ENCODE measurements around the gene LLPH.

The LLPH gene

DNA sequence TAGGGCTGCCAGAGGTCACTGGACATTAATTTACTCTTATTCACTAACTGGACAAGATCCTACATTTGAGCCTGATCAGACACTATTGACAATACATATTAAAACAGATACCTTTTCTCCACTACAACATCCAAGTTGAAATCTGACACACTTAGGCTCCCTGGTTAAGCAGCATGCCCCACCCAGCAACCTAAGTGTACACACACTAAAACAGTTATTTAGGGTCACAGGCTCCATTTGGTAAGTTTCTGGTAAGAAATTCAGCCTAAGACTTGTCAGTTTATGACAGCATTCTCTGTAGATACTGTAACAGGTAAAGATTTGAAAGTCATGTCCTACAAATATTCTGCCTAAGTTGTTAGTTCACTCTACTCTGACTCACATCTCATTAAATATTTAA is 12.3 kb upstream of the LLPH start:
- DNase-seq (ENCODE audit: low read depth): no peak

DNA sequence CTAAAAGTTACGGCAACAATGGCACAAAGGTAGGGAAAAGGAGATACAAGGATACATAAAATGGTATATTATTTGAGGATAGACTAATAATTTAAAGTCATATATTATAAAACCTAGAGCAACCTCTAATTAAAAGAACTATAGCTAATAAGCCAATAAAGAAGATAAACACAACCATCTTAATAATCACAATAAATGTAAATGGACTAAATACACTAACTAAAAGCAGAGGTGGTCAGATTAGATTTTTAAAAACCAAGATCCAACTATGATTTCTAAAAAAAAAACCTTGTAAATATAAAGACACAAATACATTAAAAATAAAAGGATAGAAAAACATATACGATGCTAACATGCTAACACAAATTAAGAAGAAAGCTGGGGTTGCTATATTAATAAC is 10.7 kb upstream of the LLPH start:
- no peak for DNase-seq (ENCODE audit: low read depth)

DNA sequence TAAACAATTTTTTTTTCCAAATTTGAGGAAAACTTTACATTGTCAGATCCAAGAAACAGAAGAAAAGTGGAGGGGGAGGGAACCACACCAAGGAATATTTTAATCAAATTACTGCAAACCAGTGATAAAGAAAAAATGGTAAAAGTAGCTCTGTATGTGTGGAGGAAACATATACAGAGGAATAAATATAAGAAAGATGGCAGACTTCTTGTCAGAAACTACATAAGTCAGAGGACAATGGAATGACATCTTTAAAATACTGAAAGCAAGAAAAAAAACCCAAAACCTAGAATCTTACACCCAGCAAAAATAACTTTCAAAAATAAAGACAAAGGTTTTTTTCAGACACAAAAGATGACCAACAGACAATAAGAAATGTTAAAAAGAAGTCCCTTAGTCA is 10.2 kb upstream of the LLPH start:
- DNase-seq (ENCODE audit: low read depth): no peak

DNA sequence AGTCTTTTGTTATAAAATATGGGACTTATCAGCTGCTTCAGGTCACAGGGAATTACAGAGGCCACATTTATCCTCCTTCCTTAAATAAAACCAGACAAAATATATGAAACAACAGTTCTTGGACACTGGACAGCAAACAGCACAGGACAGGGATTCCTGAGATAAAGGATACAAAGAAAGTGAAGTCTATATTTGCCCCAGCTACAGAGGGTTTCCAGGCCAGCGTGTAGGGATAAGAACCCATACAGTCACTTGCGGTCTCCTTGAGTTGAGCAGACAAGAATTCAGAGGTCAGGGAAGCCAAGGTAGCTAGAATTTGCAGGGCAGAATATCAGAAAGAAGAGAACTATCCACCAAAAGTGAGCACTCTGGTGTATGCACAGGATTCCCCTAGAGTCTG is 8.8 kb upstream of the LLPH start:
- no peak for DNase-seq (ENCODE audit: low read depth)

DNA sequence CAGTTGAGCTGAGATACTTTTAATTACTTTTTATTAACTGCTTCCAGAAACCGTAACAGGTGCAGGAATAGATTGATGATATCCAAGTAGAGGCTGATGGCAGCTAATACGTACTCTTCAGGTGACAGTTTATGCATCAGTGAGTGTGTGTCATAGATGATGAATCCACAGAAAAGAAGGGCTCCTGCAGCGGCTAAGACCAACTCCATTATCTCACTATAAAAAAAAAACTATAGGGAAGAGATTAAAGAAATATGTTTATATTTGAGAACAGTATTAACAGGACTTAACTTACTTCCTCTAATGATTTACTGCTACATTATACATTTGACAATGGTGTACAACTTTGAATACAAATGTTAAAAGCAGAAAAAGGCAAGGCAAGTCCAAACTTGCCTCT is 7.4 kb upstream of the LLPH start:
- DNase-seq (ENCODE audit: low read depth): no peak

DNA sequence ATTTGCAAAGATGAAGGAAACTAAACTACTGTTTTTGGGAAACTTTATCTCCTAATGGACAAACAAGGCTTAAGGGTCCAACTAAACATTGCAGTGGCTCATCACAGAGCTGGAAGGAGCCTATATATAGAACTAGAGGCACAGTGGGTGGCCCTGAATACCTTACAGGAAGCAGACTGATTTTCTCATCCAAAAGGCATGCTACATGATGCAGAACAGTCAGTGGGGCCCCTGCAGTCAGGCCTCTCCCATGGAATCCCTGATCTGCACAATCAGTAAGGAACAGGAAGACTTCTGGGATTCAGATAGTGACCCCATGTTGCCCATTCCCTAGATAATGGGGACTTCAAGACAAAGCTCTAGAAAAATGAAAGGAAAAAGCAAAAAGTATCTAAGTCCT is 1.9 kb upstream of the LLPH start:
- peak; percentile 24 for DNase-seq (ENCODE audit: low read depth)

DNA sequence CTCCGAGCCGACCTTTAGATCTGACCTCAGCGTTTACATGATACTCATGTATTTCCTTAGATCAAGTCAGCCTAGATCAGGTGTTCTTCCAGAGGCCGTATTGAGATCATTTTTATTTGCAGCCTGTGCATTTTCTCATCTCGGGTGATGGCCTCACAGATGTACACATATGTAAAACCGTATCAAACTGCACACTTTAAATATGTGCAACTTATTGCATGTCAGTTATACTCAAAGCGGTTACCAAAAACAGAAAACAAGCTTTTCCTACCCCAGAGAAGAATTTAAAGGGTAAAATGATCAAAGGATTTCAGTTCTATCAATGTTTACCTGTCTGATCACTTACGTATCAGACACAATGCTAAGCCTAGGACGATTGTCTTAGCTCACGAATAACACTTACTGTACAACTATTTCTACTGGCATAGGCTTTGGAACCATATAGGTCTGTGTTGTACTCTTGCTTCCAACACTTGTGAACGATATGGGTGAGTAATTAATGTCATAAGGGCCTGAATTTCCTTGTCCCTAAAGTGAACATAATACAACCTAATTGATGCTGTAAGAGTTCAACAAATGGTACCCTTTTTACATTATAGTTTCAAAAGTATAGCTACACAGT is 628 bp upstream of the LLPH start:
- no peak for DNase-seq (ENCODE audit: low read depth)

DNA sequence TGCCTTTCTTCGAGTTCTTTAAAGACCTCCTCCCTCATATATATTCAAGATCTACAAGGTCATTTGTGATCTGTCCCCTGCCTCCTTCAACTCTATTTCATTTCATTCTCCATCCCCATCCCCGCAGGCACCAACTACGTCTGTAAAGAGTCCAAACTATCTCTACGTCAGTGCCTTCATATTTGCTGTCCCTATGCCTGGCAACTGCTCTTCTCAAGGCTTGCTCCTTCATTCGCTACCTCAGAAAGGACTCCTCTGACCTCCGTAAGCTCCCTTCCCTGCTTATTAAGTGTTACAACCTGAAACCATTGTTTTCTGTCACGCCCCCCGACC is 650 bp downstream of the LLPH start:
- DNase-seq (ENCODE audit: low read depth): peak; percentile 35

DNA sequence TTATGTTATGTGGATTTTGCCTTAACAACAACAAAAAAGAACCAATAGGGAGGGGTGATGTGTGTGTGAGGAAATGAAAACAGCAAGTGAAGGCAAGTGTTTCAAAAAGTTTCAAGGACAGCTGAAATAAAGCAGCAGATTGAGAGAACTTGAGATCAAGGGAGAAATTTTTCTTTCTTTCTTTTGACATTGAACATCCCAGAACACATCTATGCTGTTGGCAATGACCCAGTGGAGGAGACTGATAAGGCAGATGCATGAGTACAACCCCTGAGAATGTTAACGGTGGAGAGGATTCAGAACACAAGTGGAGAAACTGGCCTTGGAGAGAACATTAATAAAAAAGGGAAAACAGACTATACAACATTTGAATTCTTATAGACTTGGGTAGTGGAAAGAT is 2.9 kb downstream of the LLPH start:
- no peak for DNase-seq (ENCODE audit: low read depth)

DNA sequence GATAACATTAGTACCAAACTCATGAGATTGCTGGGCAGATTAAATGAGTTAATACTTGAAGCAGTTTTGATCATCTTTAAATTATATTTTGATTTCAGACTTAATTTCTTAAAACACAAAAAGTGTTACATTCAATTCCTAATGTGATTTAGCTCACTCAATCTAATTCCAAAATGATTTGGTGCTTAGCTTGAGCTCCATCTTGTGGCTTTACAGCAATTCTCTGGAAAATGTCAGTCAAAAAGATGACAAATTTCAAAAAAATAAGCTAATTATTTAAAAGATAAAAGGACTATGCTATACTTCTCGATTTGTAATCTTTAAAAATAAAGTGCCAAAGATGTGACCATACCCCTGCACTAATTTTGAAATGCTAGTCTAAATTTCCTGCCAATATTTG is 10.1 kb downstream of the LLPH start:
- DNase-seq (ENCODE audit: low read depth): no peak

DNA sequence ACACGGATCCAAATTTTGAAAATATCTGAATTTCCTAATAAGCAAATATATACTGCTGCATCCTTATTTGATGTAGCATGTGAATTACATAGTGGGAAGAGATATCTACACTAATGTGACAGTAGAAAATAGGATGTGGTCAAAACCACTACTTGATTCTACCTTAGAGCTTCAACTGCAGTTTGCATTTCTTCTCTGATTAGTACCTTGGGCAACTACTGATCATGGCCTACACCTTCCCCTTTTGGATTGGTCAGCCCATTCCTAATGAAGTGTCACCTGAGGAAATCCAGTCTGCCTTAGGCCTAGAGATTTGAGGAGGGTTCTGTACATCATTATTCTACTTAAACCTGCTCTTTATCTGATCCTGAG is 10.7 kb downstream of the LLPH start:
- no peak for DNase-seq (ENCODE audit: low read depth)

DNA sequence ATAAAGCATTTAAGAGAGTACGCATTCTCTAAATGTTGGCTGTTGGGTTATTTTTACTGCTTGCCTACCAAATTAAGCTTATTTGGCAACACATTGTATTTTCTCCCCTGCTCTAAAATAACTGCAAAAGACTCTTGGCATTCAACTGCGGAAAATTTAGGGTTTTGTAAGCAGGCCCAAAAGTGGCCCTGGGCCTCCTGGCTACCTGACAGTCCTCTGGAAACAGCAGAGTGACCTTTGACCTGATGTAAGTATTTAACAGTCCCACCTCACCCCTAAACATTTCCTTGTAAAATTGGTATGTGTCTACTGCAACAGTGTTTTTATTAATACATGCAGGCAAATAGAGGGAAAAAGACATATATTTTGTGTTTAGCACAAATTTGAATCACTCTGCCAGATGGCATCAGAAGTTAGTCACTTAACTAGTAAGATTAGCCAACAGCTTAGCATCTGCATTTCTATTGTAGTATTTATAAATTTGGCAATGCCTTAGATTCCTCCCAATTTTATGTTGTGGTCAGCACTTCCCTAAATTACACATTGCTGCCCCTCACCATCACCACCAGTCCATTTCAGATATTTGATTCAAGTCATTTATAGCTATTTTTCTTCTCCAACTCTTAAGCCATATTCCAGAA is 11.2 kb downstream of the LLPH start:
- DNase-seq (ENCODE audit: low read depth): peak; percentile 37

DNA sequence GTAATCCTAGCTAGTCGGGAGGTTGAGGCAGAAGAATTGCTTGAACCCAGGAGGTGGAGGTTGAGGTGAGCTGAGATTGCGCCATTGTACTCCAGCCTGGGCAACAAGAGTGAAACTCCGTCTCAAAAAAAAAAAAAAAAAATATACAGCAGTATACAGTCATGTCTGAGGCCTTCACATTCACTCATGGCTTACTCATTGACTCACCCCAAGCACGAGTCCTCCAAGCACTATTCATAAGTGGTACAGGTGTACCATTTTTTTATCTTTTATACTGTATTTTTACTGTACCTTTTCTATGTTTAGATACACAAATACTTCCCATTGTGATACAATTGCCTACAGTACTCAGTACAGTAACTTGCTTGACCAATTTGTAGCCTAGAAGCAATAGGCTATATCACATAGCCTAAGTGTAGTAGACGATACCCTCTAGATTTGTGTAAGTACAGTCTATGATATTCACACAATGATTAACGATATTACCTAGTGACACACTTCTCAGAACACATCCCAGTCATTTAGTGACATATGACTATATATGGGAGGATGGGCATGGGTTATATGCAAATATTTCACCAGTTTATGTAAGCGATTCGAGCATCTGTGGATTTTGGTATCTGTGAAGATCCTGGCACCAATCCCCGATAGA is 12.2 kb downstream of the LLPH start:
- no peak for DNase-seq (ENCODE audit: low read depth)

DNA sequence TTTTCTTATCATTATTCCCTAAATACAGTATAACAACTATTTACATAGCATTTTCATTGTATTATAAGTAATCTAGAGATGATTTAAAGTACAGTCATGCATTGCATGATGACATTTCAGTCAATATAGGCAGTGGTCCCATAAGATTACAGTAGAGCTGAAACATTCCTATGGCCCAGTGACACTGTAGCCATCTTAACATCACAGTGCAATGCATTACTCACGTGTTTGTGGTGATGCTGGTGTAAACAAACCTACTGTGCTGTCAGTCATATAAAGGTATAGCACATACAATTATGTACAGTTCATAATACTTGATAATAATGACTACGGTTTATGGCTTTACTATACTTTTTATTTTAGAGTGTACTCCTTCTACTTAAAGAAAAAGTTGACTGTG is 13.3 kb downstream of the LLPH start:
- no peak for DNase-seq (ENCODE audit: low read depth)

DNA sequence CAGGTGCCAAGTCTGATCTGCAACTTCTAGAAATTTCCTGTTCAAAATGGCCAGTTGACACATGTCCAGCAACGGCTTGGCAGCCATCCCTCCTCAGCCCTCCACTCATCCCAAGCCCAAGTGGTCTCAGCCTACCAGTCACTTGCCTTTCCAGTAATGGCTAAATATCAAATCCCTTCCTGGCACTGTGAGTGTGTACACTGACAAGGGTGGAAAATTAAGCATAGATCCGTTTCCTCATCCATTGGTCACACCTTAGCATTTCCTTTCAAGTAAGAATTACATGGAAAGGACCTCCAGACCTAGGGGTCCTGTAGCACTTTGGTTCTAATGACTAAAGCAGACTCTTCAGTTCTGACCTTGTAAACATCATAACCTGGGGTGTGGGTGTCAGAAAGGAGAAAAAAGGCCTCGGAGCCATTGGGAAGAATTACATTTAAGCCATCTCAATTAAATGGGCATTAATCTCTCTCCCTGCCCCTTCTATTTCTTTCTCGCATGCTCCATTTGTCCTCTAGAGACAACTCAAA is 15.4 kb downstream of the LLPH start:
- no peak for DNase-seq (ENCODE audit: low read depth)

DNA sequence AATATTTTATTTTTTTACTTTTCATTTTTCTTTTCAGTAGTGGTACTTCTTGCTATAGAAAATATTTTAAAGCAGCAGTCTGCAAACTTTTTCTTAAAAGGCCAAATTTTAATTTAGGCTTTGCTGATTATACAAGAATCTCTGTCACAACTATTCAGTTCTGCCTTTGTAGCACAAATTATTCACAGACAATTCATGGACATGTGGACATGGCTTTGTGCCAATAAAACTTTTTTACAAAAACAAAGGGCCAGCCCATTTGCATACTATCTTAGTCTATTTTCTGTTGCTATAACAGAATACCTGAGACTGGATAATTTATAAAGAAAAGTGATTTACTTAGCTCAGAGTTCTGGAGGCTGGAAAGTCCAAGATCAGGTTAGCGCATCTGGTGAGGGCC is 17.1 kb downstream of the LLPH start:
- DNase-seq (ENCODE audit: low read depth): no peak

DNA sequence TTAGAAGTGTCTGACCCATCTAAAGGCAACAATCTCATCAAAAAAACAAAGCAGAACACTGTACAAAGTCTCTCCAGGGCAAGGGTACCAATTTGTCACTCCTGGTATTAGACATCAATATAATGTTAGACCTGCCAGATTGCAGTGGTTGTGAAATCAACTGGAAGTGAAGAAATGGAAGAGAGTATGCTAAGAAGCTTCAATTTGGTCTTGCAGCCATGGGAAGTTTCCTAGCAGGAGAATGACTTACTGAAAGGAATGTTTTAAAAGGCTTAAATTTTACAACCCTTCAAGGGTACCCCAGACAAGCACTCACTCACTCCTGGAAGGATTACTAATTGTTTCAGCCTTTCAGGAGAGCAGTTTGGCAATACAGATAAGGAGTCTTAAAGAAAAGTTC is 18.9 kb downstream of the LLPH start:
- DNase-seq (ENCODE audit: low read depth): peak; percentile 17

DNA sequence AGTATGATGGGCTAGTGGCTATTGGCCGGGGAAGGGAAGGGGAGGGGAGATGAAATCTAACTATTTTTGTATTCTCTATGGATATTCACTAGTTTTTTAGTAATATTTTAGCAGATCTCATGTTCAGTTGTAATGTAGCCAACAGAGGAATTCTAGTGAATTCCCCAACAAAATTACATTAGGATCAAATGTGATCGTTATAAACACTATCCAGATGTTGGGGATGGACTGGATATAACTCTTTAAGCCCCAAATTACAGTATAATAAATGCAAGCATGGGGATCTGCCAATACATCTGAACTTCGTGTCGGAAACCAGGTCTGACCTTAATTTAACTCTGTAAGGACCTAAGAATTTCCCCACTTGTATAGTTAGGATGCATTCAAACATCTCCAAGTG is 21.5 kb downstream of the LLPH start:
- no peak for DNase-seq (ENCODE audit: low read depth)

DNA sequence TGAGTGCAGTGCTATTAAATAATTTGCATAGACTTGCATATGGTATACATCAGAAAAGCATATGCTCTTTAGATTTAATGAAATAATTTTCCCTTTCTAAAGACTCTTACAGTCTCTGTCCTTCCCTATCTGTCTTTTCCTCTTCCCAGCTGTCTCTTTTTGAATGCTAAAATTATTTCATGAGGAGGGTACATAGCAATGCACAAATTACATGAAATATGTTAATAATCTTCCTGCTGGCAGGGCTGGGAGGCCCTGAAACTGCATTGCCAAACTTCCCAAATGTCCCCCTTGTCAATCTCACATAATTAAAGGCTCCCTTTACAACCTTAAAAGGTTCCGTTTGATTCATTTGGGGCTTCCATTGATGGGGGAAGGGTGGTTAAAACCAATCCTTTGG is 22.2 kb downstream of the LLPH start:
- DNase-seq (ENCODE audit: low read depth): no peak

DNA sequence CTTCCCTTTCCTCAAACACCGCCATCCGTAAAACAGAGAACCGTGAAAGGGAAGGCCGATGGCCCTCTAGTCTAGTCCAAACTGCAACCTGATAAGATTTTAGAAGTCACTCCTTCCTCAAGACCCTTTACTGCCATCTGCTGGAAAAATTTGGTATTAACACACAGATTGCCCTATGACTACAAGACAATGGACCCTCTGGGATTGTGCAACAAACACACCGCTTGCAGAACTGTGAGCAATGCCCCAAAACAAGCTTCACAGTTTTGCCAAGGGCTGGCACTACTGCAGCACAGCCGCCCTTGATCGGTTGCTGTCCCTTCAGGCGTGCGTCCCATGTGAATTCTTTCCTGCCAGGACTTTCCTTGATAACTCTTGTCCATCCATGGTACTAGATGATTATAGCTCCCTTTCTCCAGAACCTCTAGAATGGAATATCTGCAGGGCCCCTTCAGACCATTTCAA is 23.1 kb downstream of the LLPH start:
- peak; percentile 94 for DNase-seq (ENCODE audit: low read depth)

DNA sequence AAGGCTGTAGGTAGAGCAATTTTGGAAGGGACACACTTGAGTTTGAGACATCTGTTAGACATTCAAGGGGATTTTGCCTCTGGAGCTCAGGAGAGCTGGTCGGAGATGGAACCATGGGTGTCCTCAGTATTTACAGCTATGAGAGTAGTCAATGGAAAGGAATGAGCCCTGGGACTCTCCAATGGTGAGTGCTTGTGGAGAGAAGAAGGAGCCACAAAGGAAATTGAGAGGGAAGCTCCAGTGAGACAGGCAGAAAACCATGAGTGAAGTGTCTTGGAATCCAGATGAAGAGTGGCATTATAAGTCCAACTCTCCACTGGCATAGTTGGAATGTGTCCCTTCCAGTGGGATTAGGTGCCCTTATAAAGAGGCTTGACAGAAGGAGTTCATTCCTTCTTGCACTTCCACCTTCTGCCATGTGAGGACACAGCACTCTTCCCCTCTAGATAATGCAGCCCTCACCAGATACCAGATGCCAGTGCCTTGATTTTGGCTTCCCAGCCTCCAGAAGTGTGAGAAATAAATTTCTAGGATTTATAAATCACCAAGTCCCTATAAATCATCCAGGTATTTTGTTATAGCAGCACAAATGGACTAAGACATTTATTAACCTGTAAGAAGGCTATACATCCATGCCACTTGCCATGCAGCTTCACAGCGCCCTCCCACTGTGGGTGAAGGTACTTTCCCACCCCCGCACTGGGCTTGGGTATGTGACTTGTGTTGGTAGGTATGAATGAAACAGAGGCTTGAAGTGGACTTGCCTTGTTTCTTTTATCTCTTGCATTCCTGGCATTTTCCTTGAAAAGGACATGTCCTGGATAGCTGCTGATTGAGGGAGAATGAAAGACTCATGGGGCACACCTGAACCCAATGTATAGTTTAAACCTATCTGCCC is 27.3 kb downstream of the LLPH start:
- no peak for DNase-seq (ENCODE audit: low read depth)

DNA sequence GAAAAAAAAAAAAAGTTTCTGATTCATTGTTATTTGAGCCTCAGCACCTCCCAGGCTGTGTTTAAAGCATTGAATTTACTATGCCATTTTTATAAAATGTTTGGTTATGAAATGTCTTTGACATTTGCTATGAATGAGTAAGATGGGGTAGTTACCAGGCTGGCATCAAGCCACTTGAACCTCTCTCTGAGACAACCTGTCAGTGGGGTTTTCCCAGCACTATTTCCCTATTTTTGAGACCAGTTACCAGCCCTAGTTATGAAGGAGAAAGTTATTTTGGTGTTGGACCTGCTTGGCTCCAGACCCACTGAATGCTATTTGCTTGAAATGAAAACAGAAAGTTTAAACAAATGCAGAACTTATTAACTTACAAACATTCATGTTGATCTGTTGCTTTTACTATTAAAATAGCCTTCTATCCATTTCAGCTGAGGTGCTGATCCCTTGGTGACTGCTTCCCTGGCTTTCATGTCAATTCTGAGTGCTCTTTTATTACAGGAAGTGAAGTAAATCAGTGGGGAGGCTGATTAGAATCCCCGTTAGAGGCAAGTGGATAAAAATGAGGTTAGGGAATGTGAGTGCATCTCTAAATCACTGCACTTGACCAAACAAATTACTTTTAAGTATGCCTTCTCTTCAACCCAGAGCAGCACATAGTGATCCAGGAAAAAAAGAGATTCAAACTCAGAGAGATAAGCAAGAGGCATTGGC is 37.8 kb downstream of the LLPH start:
- peak; percentile 59 for DNase-seq (ENCODE audit: low read depth)

Measured in fibroblast of gingiva (primary cell).